NCI-H510A treated with DMSO at 0.1 percent for 48 hours (cell line): ENCODE results near the gene CIB4.
"Not testable (repeated sequence)": the region's sequence is repeated elsewhere in the genome, so short reads cannot be mapped to it uniquely, and the experiment has no call there.

Experiments used
- DNase-seq: peaks from one replicate; lab custom pipeline; 2025; lab: John Stamatoyannopoulos, UW

CIB4 gene

DNA sequence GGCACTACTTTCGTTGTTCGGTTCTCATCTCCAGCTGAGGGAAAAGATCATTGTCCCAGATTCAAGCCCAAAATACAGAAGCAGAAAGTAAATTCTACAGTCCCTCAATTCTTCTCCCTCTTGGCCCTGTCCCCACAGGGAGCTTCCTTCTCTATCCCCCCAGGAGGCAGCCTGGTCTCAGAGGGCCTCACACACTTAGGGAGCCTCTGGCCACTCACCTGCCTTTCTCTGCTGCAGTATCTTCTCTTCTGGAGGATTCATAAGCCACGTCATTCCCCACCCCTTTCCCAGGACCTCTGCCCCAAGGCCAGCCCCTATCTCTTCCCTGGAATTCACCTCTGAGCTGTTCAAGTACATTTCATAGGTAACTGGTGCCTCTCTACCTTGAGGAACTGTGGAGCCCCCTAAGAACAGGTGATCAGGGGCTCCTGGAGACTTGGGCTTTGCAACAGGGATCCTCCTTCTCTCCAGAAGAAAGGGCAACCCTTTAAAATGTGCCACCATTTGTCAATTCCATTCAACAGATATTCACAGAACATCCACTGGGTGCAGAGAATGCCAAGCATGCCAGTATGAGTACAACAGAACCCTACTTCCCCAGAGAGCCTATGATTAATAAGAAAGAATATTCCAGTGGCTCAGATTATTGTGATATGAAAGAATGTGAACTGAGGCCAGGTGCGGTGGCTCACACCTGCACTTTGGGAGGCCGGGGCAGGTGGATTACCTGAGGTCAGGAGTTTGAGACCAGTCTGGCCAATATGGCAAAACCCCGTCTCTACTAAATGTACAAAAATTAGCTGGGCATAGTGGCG, 72.9 kb downstream of the CIB4 start:
- DNase-seq = no peak

- DNase-seq = no peak
Observed at GRCh38 chr2:26567534-26567933, 73.6 kb downstream of the CIB4 start.

- DNase-seq = not testable (repeated sequence)
Observed at GRCh38 chr2:26566731-26567130, 74.4 kb downstream of the CIB4 start.

DNA sequence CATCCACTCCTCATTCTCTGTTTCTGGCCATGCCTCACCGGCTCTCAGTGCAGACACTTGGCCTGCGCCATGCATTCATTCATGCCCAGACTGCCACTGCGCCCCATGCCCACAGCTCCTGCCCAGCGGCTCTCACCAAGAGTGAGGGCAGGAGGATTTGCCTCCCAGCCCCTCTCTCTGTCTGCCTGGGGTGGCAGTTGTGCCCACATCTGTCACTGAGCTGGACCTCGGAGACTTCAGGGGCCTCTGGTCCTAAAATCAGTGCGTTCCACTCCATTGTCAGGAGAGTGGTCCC, 75.1 kb downstream of the CIB4 start:
- DNase-seq = no peak

GRCh38 chr2:26564121-26564644, 77.0 kb downstream of the CIB4 start:
- DNase-seq = no peak

GRCh38 chr2:26563686-26564085, 77.5 kb downstream of the CIB4 start:
- DNase-seq = no peak

GRCh38 chr2:26562811-26563645, 78.1 kb downstream of the CIB4 start:
- DNase-seq = peak; percentile 47

- peak; percentile 74 for DNase-seq
Observed at GRCh38 chr2:26561918-26562810, 79.0 kb downstream of the CIB4 start.

GRCh38 chr2:26561376-26561775, 79.8 kb downstream of the CIB4 start:
- no peak for DNase-seq

DNA sequence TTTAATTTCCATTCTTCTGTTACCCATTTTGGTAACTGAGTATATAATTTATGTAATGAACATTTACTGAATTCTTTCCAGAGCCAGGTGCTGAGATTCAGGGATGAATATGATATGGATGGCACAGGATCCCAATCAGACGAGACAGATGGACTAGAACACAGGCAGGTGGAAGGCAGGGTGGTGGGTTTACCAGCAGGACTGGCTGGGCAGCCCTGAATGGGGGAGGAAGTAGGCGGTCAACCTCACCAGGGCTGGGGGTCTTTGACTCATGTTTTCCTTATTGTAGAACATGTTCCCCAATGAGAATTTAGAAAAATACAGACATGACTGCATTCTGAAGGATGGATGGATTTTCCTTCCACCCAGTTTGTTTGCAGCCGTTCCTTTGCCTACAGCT, 80.3 kb downstream of the CIB4 start:
- DNase-seq = no peak

- DNase-seq = no peak
Observed at GRCh38 chr2:26559556-26559955, 81.6 kb downstream of the CIB4 start.

DNA sequence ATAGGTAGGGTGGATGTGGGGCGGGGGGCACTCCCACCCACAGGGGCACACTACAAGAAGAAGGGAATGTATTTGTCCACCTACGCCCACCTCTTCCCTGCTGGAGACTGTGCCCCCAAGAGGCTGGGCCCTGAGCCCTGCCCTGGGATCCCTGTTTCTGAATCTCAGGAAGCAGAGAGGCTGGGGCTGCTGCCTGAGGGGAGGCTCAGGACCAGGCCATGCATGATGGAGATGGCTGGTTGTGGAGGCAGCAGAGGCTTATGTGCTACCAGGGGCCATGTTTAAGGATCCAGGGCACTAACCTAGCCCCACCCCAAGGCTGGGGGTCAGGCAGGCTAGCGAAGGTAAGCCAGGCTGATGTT, 82.1 kb downstream of the CIB4 start:
- no peak for DNase-seq

GRCh38 chr2:26558271-26559043, 82.7 kb downstream of the CIB4 start:
- DNase-seq = no peak

DNA sequence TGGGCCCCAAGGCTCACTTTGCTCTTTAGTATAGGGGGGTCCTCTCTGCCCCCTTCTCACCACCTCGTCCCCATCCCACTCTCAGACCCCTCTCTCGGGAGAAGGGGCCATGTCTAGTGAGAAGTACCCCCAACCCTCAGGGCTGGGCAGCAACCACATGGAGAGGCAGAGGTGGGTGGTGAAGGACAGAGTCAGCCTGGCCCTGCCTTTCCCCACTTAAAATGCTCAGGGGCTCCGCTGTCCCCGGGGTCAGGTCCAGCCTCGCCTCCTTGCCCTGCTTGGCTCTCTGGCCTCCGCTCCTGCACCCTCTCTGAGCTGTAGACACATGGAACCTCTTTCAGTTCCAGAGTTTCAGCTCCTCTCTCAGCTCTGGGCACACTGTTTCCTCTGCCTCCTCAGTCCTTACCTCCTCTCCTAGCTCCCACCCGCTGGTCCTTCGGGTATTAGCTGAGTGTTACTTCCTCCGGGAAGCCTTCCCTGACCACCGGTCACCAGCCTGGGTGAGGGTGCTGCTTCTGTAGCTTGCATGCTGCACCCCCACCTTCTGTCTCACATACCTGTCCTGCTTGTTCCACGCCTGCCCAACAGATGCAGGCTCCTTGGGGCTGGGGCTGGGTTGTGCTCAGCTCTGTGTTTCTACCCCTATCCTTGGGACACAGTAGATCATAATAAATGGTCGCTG, 83.8 kb downstream of the CIB4 start:
- DNase-seq = no peak

DNA sequence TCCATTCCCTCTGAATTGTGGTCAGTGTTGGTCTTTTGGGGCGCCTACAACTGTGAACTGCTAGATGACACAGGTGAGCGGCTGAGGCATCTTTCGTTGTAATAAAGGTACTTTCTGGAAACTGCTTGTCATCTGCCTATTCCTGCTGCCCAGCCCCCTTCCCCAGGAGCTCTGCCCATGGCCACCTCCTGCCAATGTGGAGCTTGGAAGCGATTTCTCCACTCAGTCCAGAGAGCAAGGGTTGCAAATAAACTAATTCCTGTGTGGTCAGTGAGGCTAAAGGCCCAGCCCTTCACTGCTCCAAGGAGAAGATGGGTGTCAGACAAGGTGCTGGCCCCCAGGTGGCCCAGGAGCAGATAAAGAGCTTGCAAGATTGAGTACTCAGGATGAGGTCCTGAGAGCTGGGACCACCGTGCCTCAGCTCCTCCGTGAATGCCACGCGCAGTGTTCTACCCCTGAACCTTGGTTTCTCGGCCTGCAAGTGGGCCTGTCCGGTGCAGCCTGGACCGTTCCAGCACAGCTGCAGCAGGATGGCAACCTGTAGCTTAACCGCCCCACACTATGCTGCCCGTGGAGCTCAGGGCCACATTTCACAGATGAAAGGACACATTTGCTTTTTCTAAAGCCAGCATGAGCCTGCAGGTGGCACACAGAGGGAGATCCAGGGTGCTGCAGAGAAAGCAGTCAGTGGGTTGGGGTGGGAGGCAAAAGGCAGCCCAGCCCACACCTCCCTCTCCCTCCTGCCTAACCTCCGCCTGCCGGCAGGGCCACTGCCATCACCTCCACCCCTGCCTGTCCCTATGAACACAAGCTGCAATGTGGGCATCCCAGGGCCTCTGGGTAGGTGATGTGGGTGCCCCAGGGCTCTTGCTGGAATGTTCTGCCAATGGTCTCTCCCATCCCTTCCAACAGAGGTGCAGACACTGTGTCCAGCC, 84.6 kb downstream of the CIB4 start:
- no peak for DNase-seq

GRCh38 chr2:26555246-26556133, 85.7 kb downstream of the CIB4 start:
- DNase-seq = peak; percentile 32

GRCh38 chr2:26552641-26553374, 88.4 kb downstream of the CIB4 start:
- DNase-seq = no peak
